ENCODE data around the gene PTPRG. TPM values are rescaled to one million over a fixed set of nuclear protein-coding genes. Genes with fewer than 3 reads are reported as not detected.

Gene PTPRG
- total and polyA plus RNA-seq, 2 donors (not counting 3 experiments of a cell fraction or from before 2014, with no cell fraction given), result 8.9 to 39.1 TPM

- no peak overlapping the region for H3K4me3 ChIP-seq (replicated peaks in 1 of 3; ENCODE audit: insufficient read depth in 1 of 3, low read depth in 1 of 3, low read length in 3 of 3)
- H2AFZ ChIP-seq (ENCODE audit: low read depth, low read length), result no peak overlapping the region
- dilution Hi-C loops (cut with MboI; ENCODE audit: extremely low pct_ligation_motif_present, low sequenced_read_pairs) (no loop called here), intact Hi-C loops (cut with micrococcal nuclease) (no loop called here)
- CTCF ChIA-PET, result no interaction called here
- H3K27ac ChIP-seq (ENCODE audit: insufficient read depth, low read depth, low read length), result no peak overlapping the region
- H3K9me3 ChIP-seq (replicated peaks; ENCODE audit: control insufficient read depth, insufficient read depth, low read length), result no peaks in the 10 kb centered on the region
- no peak overlapping the region for H3K9ac ChIP-seq (replicated peaks; ENCODE audit: extremely low read depth, insufficient read depth, low read length)
- H3K4me1 ChIP-seq (ENCODE audit: control insufficient read depth, extremely low read depth, insufficient read depth, low read length), result no peaks in the 10 kb centered on the region
- no peaks in the 10 kb centered on the region for H3K9me1 ChIP-seq (replicated peaks; ENCODE audit: control insufficient read depth, extremely low read depth, insufficient read depth, low read length)
- POLR2A ChIA-PET, result no interaction called here
- DNase-seq (ENCODE audit: low read depth, low spot score) (no peak), FAIRE-seq (no peak)
- no peaks in the 10 kb centered on the region for H3K36me3 ChIP-seq (ENCODE audit: control insufficient read depth in 2 of 2, extremely low read depth in 1 of 2, insufficient read depth in 2 of 2, low read length in 2 of 2)
- TF ChIP-seq GATA2 (IDR thresholded peaks at IDR 0.05; ENCODE audit: insufficient read depth, insufficient read length, low read depth, low read length) (no peak), JUN (IDR thresholded peaks at IDR 0.05; ENCODE audit: borderline replicate concordance, insufficient read depth, insufficient read length, low read depth) (no peak), CTCF (IDR thresholded peaks at IDR 0.05; ENCODE audit: extremely low read depth in 1 of 2, insufficient read depth in 1 of 2, low read depth in 1 of 2, low read length in 2 of 2) (no peak), FOS (IDR thresholded peaks at IDR 0.05; ENCODE audit: borderline replicate concordance, insufficient read depth, low read length) (no peak)
- no peaks in the 10 kb centered on the region for H3K27me3 ChIP-seq (ENCODE audit: control insufficient read depth in 2 of 2, insufficient read depth in 2 of 2, low read length in 2 of 2)
- BruUV-seq (replicated peaks), result no TSS peak
- H4K20me1 ChIP-seq (replicated peaks; ENCODE audit: control insufficient read depth, extremely low read depth, insufficient read depth, low read length), result no peaks in the 10 kb centered on the region
- no peak overlapping the region for H3K4me2 ChIP-seq (ENCODE audit: insufficient read depth, low read length)
- H3K79me2 ChIP-seq (ENCODE audit: control insufficient read depth, insufficient read depth, low read length), result no peaks in the 10 kb centered on the region
These were observed 700.4 kb downstream of the PTPRG start for GRCh38 chr3:62261736-62262135.

- no peak for FAIRE-seq
- BruUV-seq (replicated peaks), result no TSS peak
- Histone ChIP-seq H3K9ac (replicated peaks; ENCODE audit: extremely low read depth, insufficient read depth, low read length) (no peak overlapping the region), H3K9me3 (replicated peaks; ENCODE audit: control insufficient read depth, insufficient read depth, low read length) (no peaks in the 10 kb centered on the region), H4K20me1 (replicated peaks; ENCODE audit: control insufficient read depth, extremely low read depth, insufficient read depth, low read length) (no peaks in the 10 kb centered on the region), H3K27ac (ENCODE audit: insufficient read depth, low read depth, low read length) (no peak overlapping the region), H3K4me1 (ENCODE audit: control insufficient read depth, extremely low read depth, insufficient read depth, low read length) (no peaks in the 10 kb centered on the region), H3K4me2 (ENCODE audit: insufficient read depth, low read length) (no peak overlapping the region), H3K79me2 (ENCODE audit: control insufficient read depth, insufficient read depth, low read length) (no peaks in the 10 kb centered on the region), H2AFZ (ENCODE audit: low read depth, low read length) (no peak overlapping the region), H3K4me3 (replicated peaks in 1 of 3; ENCODE audit: insufficient read depth in 1 of 3, low read depth in 1 of 3, low read length in 3 of 3) (no peak overlapping the region), H3K9me1 (replicated peaks; ENCODE audit: control insufficient read depth, extremely low read depth, insufficient read depth, low read length) (no peaks in the 10 kb centered on the region), H3K27me3 (ENCODE audit: control insufficient read depth in 2 of 2, insufficient read depth in 2 of 2, low read length in 2 of 2) (no peaks in the 10 kb centered on the region), H3K36me3 (ENCODE audit: control insufficient read depth in 2 of 2, extremely low read depth in 1 of 2, insufficient read depth in 2 of 2, low read length in 2 of 2) (no peaks in the 10 kb centered on the region)
- POLR2A ChIA-PET, result no interaction called here
- CTCF ChIA-PET, result interaction anchor here (0.5 kb wide), 1 partner anchor 475 kb away, joined by 4 read pairs; no protein-coding TSS in a partner anchor
- no peak for TF ChIP-seq POLR2AphosphoS5 (IDR thresholded peaks at IDR 0.05; ENCODE audit: insufficient read depth, low read depth, low read length)
- TF ChIP-seq MAX (IDR thresholded peaks at IDR 0.05; ENCODE audit: insufficient read depth, insufficient read length), result no peak
- TF ChIP-seq FOS (IDR thresholded peaks at IDR 0.05; ENCODE audit: borderline replicate concordance, insufficient read depth, low read length), result no peak
- TF ChIP-seq JUN (IDR thresholded peaks at IDR 0.05; ENCODE audit: borderline replicate concordance, insufficient read depth, insufficient read length, low read depth), result no peak
- no peak for TF ChIP-seq MYC (IDR thresholded peaks at IDR 0.05; ENCODE audit: low read depth, low read length)
- dilution Hi-C loops (cut with MboI; ENCODE audit: extremely low pct_ligation_motif_present, low sequenced_read_pairs), result no loop called here
- intact Hi-C loops (cut with micrococcal nuclease), result no loop called here
- DNase-seq (ENCODE audit: low read depth, low spot score), result no peak
These were observed 704.2 kb downstream of the PTPRG start for GRCh38 chr3:62265528-62265927.
